ENCODE results near the gene NCS1. TPM values are rescaled to one million over a fixed set of nuclear protein-coding genes. Genes with fewer than 3 reads are reported as not detected.

NCS1 gene
- total RNA-seq, 2 experiments from 2014 or later: 0.17 TPM; not detected in 1

DNA sequence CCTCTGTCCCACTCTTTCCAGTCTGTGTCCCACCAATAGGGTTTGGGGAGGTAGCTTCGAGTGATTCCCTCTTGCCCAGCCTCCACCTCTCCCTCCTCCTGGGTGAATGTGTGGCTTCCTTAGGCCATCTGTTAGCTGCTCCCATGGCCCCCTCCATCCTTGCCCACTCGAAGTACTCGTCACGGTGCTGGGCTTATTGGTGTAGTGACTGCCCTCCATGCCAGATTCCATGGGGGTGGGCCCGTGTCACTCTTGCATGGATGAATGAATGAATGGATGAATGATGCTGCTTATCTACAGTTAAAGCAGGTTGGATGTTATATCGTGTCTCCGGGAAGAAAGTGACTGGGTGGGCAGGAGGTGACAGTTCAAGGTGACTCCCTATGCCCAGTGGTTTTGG, 112.5 kb downstream of the NCS1 start:
- Mint-ChIP-seq H3K27me3 (peaks cover 47% of the 10 kb centered on the region), H3K4me1 (ENCODE audit: low read depth) (no peaks in the 10 kb centered on the region), H3K36me3 (ENCODE audit: low read depth) (no peaks in the 10 kb centered on the region), H3K9me3 (no peaks in the 10 kb centered on the region), H3K27ac (no peak overlapping the region), H3K4me3 (no peak overlapping the region)
- ATAC-seq (ENCODE audit: poor library complexity): no peak
- Histone ChIP-seq H3K9me3 (ENCODE audit: control insufficient read depth in 1 of 2, insufficient read depth in 1 of 2, low read length in 2 of 2) (peaks cover 0 to 6% of the 10 kb centered on the region in 2 experiments), H3K27ac (ENCODE audit: low read depth in 1 of 2, low read length in 2 of 2) (no peak overlapping the region), H3K27me3 (ENCODE audit: control insufficient read depth in 1 of 2, insufficient read depth in 2 of 2, low read length in 2 of 2) (peaks cover 6 to 18% of the 10 kb centered on the region in 2 experiments), H3K4me3 (ENCODE audit: low read length) (no peak overlapping the region), H3K4me1 (ENCODE audit: insufficient read depth, low read length) (no peaks in the 10 kb centered on the region), H3K36me3 (ENCODE audit: insufficient read depth, low read length) (no peaks in the 10 kb centered on the region)
- ChIA-PET CTCF (no interaction called here), POLR2A (no interaction called here)
- intact Hi-C loops (cut with DNase I, micrococcal nuclease): no loop called here
- DNase-seq: no peak
- TF ChIP-seq, protein P1, sequence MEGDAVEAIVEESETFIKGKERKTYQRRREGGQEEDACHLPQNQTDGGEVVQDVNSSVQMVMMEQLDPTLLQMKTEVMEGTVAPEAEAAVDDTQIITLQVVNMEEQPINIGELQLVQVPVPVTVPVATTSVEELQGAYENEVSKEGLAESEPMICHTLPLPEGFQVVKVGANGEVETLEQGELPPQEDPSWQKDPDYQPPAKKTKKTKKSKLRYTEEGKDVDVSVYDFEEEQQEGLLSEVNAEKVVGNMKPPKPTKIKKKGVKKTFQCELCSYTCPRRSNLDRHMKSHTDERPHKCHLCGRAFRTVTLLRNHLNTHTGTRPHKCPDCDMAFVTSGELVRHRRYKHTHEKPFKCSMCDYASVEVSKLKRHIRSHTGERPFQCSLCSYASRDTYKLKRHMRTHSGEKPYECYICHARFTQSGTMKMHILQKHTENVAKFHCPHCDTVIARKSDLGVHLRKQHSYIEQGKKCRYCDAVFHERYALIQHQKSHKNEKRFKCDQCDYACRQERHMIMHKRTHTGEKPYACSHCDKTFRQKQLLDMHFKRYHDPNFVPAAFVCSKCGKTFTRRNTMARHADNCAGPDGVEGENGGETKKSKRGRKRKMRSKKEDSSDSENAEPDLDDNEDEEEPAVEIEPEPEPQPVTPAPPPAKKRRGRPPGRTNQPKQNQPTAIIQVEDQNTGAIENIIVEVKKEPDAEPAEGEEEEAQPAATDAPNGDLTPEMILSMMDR (IDR thresholded peaks at IDR 0.05): no peak

DNA sequence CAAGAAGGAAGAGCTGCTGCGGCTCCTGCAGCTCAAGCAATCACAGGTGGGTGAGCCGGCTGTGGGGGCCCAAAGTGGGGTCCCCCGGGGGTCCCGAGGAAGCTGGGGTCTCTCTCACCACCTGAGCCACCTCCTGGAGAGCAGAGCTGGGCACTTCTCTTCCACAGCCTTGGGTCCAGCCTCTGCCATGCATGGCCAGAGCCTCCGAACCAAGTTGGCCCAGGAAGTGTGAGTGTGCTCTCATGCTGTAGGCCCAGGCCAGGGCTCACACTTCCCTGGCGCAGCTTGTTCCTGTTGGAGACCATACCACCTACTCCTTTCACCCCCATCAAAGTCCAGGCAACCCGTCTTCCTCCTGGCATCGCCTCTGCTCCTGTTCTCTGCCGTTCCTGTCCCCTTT, 113.1 kb downstream of the NCS1 start:
- intact Hi-C loops (cut with DNase I, micrococcal nuclease): no loop called here
- Histone ChIP-seq H3K27me3 (ENCODE audit: control insufficient read depth in 1 of 2, insufficient read depth in 2 of 2, low read length in 2 of 2) (peaks cover 6 to 22% of the 10 kb centered on the region in 2 experiments), H3K4me3 (ENCODE audit: low read length) (no peak overlapping the region), H3K4me1 (ENCODE audit: insufficient read depth, low read length) (no peaks in the 10 kb centered on the region), H3K36me3 (ENCODE audit: insufficient read depth, low read length) (no peaks in the 10 kb centered on the region), H3K27ac (ENCODE audit: low read depth in 1 of 2, low read length in 2 of 2) (no peak overlapping the region), H3K9me3 (ENCODE audit: control insufficient read depth in 1 of 2, insufficient read depth in 1 of 2, low read length in 2 of 2) (peaks cover 0 to 6% of the 10 kb centered on the region in 2 experiments)
- ChIA-PET CTCF (no interaction called here), POLR2A (no interaction called here)
- no peaks in the 10 kb centered on the region for H3K9me3 Mint-ChIP-seq
- TF ChIP-seq, protein P1 (IDR thresholded peaks at IDR 0.05): no peak
- no peak for ATAC-seq (ENCODE audit: poor library complexity)
- H3K4me1 Mint-ChIP-seq (ENCODE audit: low read depth): no peaks in the 10 kb centered on the region
- H3K36me3 Mint-ChIP-seq (ENCODE audit: low read depth): no peaks in the 10 kb centered on the region
- H3K27me3 Mint-ChIP-seq: peaks cover 47% of the 10 kb centered on the region
- H3K4me3 Mint-ChIP-seq: no peak overlapping the region
- no peak for DNase-seq
- H3K27ac Mint-ChIP-seq: no peak overlapping the region

DNA sequence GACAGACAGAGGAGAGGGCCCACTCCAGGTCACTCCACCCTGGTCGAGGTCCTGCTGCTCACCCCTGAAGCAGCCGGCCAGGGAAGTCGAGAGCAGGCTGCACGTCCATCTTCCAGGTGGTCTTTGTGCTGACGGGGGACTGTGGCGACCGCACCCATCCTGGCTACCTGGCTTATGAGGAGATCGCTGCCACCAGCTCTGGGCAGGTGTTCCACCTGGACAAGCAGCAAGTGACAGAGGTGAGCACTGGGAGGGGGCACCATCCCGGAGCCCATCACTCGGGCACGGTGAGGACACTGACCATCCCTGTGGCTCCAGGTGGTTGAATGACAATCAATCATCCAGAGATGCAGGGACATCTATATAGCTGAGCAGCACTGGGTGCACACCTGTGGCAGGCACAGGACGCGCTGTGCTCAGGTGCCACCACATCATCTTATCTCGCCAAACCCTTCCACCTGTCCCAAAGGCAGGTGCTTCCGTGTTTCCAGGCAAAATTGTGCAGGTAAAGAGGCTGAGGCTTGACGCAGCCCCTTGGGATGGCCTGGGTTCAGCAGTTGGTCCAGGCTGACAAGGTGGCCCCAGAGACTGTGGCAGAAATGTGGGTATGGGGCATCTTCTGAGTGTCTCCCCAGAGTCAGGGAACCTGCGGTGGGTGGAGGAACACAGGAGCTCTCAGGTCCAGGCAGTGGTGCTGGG, 114.0 kb downstream of the NCS1 start:
- H3K27ac ChIP-seq (ENCODE audit: low read depth in 1 of 2, low read length in 2 of 2): no peak overlapping the region
- intact Hi-C loops (cut with DNase I, micrococcal nuclease): no loop called here
- no peaks in the 10 kb centered on the region for H3K4me1 ChIP-seq (ENCODE audit: insufficient read depth, low read length)
- ATAC-seq (ENCODE audit: poor library complexity): no peak
- H3K27me3 Mint-ChIP-seq: peaks cover 47% of the 10 kb centered on the region
- no peak overlapping the region for H3K4me3 Mint-ChIP-seq
- TF ChIP-seq, protein P1 (IDR thresholded peaks at IDR 0.05): no peak
- no peaks in the 10 kb centered on the region for H3K36me3 Mint-ChIP-seq (ENCODE audit: low read depth)
- no peaks in the 10 kb centered on the region for H3K36me3 ChIP-seq (ENCODE audit: insufficient read depth, low read length)
- POLR2A ChIA-PET: no interaction called here
- CTCF ChIA-PET: no interaction called here
- no peaks in the 10 kb centered on the region for H3K9me3 Mint-ChIP-seq
- H3K27me3 ChIP-seq (ENCODE audit: control insufficient read depth in 1 of 2, insufficient read depth in 2 of 2, low read length in 2 of 2): peaks cover 6 to 24% of the 10 kb centered on the region in 2 experiments
- peaks cover 0 to 6% of the 10 kb centered on the region in 2 experiments for H3K9me3 ChIP-seq (ENCODE audit: control insufficient read depth in 1 of 2, insufficient read depth in 1 of 2, low read length in 2 of 2)
- no peaks in the 10 kb centered on the region for H3K4me1 Mint-ChIP-seq (ENCODE audit: low read depth)
- no peak overlapping the region for H3K27ac Mint-ChIP-seq
- DNase-seq: no peak
- H3K4me3 ChIP-seq (ENCODE audit: low read length): no peak overlapping the region

Other genes with a start within 250 kb of the NCS1 start
- gene FNBP1, start 129.2 kb upstream of the NCS1 start, total RNA-seq: 100 to 1,000 TPM; 166 to 181 TPM
- 10 to 100 TPM; 18.9 to 19.2 TPM for gene GPR107, start 118.5 kb upstream of the NCS1 start, total RNA-seq
- gene HMCN2, start 93.4 kb downstream of the NCS1 start, total RNA-seq: not detected

Data from CD4-positive, alpha-beta T cell (primary cell).